Ramos (cell line): ENCODE measurements around the gene TBCEL.
"Not testable (repeated sequence)": the region's sequence is repeated elsewhere in the genome, so short reads cannot be mapped to it uniquely, and the experiment has no call there.

Experiments used
- in situ Hi-C: fragments of 300-500 bp; cut with MboI; formaldehyde crosslinking; loops from one replicate; pipeline ENCODE4 v1.14.3; 2022; ENCODE audit warnings: low sequenced_read_pairs; ENCODE audit not compliant: unreplicated experiment

TBCEL gene

DNA sequence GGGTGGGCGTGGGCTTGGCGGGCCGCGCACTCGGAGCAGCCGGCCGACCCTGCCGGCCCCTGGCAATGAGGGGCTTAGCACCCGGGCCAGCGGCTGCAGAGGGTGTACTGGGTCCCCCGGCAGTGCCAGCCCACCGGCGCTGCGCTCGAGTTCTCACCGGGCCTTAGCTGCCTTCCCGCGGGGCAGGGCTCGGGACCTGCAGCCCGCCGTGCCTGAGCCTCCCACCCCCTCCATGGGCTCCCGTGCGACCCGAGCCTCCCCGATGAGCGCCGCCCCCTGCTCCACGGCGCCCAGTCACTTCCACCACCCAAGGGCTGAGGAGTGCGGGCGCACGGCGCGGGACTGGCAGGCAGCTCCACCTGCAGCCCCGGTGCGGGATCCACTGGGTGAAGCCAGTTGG is 2.2 kb upstream of the TBCEL start:
- in situ Hi-C loops, result not testable (repeated sequence)

DNA sequence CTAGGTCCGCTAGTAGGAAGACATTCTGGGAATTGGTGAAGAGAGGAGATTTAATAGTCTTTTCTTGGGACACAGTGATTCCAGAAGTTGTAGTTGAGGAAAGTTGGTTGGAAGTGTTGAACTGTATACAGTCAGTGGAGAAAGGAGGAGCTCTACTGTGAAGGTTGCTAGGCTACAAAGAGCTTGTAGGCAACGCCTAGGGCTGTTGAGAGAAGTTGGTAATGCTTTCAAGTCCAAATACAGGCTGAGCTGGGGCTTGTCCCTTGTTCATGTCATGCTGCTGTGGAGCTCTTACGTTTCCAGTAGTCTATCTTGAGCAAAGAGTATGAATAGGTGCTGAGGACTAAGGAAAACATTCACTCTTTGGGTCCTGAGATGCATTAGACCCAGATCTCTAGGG is 1.1 kb downstream of the TBCEL start:
- in situ Hi-C loops, result no loop called here

DNA sequence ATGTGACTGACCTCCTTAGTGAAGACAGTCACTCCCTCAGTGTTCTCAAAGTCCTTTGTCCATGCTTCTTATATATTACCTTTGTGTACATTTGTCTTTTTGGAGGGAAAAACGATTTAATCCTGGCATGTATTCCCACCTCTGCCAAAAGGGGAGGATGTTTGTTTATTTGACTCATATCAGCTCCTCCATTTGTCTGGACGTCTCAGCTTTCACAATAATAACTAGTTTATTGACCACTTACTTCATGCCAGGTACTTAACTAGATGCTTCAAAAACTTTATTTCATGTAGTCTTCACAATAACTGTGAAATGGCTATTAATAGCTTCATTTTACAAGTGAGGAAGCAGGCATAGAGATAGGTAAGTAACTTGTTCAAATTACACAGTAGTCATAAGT is 5.3 kb downstream of the TBCEL start:
- in situ Hi-C loops, result no loop called here

DNA sequence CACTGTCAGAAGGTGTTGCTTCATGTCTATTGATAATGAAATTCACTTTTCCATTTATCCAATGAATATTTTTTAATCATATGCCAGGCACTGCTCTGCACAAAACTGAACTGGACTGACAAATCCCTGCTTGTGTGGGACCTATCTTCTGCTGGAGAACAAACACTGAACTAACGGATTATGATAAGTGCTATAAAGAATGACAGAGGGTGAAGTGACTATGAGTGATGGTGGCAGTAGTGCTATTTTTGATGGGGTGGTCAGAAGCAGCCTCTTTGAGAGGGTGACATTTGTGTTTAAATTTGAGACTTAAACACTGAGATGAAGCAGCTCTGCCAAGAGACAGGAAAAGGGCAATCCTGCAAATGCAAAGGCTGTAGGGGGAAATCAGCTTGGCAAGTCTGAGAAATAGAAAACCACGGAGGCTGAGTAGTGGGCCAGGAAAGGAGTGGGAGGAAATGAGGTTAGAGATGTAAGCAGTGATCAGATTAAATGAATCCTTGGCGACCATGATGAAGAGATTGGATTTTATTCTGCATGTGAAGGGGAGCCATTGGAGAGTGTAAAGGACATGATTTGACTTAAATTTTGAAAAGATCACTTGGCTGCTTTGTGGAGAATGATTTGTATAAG is 6.0 kb downstream of the TBCEL start:
- in situ Hi-C loops, result no loop called here

DNA sequence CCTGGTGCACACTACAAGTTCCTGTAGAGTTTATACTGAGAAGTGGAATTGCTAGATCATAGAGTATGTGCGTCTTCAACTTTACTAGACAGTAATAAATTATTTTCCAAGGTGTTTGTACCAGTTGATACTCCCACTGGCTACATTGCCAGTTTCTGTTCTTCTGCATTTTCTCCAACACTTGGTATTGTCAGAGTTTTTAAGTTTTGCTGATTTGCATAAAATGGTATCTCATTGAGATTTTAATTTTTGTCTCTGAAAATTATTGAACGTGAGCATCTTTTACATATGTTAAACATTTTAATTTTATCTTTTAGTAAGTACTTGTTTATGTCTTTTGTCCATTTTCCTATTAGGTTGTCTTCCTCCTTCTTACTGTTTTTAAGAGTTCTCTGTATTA is 7.3 kb downstream of the TBCEL start:
- in situ Hi-C loops, result no loop called here

DNA sequence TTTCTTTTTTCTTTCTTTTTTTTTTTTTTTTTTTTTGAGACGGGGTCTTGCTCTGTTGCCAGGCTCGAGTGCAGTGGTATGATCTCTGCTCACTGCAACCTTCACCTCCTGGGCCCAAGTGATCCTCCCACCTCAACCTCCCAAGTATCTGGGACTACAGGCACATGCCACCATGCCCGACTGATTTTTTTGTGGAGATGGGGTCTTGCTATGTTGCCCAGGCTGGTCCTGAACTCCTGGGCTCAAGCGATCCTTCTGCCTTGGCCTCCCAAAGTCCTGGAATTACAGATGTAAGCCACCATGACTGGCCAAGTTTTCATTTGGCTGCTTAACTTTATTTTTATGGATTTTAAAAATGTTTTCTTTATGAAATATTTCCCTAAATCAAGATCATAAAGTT is 7.7 kb downstream of the TBCEL start:
- in situ Hi-C loops, result not testable (repeated sequence)

DNA sequence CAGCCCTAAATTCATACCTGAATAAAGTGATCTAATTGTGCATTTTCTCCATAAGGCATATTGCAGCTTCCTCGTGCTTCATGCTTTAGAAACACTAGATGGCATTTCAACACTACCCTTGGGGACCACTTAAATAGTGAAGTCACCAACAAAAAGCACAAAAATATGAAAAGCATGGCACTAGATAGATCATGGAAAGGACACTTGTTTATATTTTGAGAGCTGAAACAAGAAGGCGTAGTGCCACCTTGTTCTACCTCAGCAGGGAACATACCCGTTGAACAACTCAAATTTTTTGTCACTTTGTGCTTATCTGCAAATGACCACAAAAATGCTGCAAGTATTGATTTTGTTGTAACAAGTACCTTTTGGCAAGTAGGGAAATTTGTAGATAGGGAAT is 8.6 kb downstream of the TBCEL start:
- in situ Hi-C loops, result no loop called here

DNA sequence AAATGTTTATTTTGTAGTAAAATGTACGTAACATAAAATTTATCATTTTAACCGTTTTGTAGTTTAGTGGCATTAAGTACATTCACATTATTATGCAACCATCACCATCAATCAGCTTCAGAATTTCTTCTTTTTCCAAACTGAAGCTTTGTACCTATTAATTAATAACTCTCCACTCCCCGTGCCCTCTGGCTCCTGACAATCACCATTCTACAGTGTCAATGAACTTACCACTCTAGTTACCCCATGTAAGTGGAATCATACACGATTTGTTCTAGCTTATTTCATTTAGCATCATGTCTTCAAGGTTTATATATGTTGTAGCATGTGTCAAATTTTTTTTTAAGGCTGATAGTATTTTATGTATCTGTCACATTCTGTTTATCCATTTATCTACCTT is 9.7 kb downstream of the TBCEL start:
- in situ Hi-C loops, result no loop called here

DNA sequence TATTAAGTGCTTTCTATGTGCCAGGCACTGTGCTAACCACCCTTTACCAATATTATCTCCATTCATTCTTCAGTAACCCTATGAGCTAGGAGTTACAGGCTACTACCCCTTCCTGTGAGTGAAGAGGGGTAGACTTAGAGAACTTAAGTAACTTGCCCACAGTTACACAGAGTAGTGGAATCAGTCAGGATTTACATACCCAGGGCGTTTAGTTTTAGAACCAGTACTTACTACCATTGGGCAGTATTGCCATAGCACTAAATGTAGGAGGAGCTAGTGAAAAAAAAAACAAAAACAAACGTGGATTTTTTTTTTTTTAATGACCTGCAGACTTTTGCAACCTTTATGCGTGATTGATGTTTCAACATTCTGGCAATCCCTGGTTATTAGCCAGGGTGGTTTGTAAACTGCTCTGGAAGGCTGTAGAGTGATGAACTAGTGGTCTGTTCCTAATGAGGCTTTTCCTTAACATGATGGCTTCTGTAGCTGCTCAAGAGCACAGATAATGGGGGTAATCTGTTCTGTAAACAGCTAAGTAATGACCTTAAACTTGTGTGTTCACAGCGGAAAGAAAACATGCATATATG is 11.4 kb downstream of the TBCEL start:
- in situ Hi-C loops, result no loop called here

DNA sequence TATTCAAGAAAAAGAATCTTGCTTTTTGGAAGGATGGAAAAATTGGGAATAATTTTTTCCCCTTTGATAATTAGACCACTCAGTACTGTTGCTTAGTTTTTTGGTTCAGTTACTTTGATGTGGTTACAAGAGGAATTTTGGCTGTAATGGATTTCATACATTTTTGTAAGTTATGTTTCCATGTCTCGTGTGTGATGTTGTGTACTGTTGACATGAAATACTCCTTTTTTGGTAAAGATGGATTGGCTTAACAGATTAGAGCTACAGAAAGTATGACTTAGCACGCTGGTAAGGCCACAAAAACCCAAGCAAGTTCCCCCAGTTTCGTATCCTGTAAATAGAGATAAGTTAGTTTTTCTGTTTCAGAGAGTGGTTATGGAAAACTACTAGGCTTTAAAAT is 11.9 kb downstream of the TBCEL start:
- in situ Hi-C loops, result no loop called here

DNA sequence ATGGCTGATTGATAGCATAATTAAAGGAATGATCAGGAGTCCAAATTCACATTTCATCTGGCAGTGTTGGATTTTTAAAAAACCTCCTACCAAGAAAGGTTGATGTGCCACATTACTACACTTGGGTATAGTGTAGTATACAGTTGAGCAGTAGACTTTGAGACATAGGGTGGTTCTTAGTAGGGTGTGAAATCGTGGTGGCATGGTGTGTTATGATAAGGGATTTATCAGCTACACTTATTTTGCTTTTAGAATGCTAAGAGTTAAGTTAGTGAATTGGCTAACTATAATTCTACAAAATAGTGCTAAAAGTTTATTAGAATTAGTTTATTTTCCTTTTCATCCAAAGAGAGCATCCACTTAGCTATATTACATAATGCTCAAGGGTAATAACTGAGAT is 13.1 kb downstream of the TBCEL start:
- in situ Hi-C loops, result no loop called here

DNA sequence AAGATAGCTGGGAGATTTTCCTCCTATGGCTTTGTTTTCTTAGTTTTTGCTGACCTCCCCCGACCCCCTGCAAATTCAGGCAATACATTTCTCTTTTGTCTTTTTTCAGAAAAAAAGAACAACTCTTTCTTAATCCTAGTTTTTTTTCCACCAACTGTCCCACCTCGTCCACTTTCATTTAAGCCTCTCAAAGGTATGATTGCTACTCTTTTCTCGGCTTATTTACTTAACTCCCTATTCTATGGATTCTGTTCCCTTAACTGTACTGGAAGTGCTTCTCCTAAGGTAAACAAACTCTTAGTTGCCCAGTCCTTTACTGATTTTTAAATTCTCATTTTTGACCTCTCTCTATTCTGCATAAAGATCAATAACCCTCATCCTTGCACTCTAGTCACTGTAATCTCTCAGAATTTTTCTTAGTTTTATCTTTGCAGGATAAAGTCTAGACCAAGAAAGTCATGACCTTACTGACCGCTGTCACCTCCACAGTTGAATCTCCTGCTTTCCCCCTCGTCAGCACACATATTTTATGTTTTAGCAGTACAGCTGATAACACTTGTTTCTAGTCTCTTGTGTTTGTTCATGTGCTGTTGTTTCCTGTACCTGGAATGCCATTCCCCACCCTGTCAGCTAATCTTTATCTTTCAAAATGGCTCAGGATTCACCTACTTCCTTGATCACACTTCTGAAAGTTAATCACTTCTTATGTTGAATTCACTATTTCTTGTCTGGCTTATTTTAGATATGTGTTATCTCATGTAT is 14.9 kb downstream of the TBCEL start:
- in situ Hi-C loops, result no loop called here

DNA sequence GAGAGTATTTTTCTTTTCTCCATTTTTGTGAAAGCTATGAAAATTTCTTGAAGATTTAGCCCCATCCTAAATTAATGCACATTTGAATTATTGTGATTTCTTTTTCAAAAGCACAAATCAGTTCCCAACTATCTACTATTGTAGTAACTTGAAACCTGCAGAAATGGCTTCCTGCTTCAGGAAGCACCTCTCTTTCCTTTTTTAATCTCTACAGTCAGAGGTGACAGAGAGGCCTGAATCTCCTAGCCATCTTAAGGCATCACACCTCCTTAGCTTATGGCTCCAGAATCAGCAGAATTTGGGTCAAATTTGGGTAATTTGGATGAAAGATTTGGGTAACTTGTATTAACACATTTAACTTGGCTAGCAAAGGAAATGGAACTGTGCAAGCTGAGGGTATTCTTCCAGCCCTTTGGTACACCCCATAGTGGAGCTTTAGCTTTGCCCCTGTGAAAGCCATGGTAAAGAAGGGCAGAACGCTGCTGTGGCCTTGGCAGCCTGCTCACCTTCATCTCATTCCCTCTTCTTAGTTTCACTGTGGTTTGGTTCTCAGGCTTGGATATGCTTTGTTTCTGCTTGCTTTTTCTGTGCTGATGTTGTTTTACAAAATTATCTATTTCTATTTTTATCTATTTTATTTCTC is 16.2 kb downstream of the TBCEL start:
- in situ Hi-C loops, result no loop called here

DNA sequence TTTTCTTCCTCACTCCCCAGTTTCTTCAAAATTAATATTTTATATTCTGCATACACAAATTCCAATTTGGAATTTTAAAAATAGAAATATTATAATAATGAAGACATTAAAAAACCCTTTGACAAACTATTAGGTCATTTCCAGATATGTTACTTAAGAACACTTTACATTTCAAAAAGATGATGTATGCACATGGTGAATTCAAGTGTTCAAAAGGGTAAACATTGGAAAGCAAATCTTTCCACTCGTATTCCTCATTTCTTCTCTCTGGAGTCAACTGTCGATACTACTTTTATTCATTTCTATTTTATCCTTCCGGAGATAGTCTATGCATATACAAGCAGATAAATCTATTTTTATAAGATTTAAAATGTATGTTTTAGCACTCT is 16.7 kb downstream of the TBCEL start:
- in situ Hi-C loops, result no loop called here

DNA sequence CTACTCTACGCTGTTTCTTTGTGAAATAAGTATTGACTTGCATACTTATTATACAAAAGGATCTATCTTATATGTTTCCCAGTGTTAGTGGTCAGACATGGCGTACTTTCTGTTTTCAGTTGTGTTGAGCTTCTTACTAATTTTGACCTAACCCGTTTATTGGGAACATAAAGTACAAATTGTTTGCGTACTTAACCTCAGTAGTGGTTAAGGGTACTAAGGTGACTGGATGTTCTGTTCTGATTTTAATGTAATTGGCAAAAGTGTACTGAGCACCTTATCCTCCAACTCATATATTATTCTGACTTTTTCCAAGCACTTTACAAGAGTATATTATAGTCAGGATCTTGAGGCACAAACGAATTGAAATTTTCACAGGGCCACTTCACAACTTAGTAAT is 17.2 kb downstream of the TBCEL start:
- in situ Hi-C loops, result no loop called here

DNA sequence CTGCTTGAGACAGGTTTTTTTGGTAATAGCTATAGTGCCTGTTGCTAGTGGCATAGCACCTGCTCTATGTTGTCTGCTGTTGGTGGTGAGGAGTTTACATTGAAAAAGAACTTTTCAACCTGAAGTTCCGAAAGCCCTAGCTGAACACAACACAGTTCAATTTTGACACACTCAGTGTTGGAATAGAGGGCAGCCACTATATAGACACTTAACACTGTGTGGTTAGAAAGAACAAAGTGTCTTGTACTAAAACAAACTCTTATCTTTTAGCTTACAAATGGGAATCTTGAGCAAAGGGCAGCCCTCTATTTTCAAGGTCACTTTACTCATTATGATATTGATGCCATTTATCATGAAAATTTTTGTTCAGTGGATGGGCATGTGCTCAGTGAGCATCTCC is 18.4 kb downstream of the TBCEL start:
- in situ Hi-C loops, result no loop called here

DNA sequence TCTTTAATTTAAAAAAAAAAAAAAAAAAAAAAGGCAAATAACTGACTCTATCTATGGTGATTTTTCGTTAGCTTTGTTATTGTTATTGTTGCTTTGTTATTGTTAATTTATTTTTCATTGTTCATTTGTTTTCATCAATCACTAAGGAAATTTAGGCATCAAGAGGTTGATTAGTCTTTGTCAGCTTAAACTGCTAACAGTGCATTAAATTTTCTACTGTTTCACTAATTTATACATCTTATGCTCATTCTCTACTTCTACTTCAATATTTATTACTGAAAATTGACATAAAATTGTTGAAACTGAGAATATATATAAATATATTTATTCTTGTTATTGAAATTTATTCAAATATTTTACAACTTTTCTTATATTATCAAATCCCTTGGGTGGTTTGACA is 24.0 kb downstream of the TBCEL start:
- in situ Hi-C loops, result no loop called here

DNA sequence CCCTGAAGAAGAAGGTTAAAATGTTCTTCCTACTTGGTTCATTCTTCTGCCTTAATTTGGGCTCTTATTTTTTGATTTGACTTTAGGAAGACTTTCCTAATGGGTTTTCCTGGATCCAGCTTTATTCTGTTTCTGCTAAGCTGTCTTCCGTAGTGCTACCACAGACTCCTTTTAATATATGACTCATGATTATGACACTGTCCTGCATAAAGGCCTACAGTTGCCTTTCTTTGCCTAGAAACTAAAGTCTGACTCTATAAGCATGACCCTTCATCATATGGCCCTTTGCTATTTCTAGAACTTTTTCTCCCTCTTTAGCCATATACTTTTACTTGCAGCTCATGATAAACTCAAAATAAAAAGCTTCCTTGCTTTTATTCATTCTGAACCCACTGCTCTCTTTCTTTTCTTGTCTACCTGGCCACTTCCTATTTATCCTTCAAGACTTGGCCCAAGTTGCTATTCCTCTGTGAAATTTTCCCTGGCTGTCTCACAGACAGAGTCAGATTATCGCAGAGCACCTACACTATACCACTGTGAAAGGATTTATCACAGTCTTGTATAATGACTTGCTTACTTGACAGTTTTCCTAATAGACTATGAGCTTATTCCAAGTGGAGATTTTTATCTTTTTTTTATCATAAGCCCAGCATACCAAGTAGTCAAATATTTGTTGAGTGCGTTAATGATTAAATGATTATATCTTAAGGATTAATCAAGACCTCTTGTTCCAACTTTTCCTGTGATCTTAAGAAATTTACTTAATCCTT is 24.7 kb downstream of the TBCEL start:
- in situ Hi-C loops, result no loop called here

DNA sequence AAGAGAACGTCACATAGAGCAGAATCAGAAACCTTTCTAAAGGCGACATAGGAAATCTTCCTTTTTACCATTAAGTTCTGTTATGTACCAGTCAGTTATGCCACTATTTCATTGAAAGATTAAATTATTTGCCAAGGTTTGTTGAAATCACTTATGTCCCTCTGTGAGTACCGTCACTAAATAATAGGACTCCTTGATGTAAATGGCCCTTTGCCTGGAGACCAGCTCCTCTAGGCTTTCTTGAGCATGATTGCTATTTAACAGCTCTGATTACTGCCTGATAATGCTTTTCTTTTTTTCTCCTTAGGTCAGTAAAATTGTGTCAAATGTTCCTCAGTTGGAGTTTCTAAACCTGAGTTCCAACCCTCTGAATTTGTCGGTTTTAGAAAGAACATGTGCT is 29.3 kb downstream of the TBCEL start:
- in situ Hi-C loops, result no loop called here

DNA sequence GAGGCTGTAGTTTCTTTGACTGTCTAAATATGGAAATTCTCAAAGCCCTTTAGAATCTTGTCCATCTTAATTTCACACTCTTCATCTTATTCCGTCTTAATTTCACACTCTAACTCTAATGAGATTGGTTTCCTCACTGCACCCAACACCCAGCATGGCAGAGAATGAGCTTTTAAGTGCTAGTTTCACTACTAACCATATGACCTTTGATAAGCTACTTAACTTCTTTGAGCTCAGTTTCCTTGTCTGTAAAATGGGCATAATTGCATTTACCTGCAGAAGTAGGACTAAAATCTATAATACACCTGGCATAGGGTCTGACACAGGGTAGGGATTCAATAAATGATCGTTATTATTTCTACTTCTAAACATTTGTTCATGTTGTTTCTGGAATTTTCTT is 30.4 kb downstream of the TBCEL start:
- in situ Hi-C loops, result no loop called here

DNA sequence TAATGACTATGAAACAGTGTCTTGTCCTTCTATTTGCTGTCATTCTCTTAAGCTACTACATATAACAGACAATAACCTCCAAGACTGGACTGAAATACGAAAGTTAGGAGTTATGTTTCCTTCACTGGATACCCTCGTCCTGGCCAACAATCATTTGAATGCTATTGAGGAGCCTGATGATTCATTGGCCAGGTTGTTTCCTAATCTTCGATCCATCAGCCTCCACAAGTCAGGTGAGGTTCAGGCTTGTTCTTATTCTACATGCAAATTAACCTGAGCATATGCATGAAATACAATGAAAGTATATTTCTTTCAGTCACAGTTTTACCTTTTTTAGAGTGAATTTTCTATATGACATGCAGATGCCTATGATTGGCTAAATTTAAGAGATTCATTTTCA is 31.2 kb downstream of the TBCEL start:
- in situ Hi-C loops, result no loop called here
